Fibroblast of villous mesenchyme (primary cell): ENCODE results near the gene PPP3CA. TPM values are rescaled to one million over a fixed set of nuclear protein-coding genes. Genes with fewer than 3 reads are reported as not detected.
A peak's percentile ranks its signal among the peaks of the same experiment; 100 is the strongest.

ENCODE experiments used
- DNase-seq: peaks from one replicate; pipeline ENCODE4 v3.0.0-alpha.2; 2010; ENCODE audit warnings: low read depth
- H3K4me3 ChIP-seq: 2 replicates; pipeline ENCODE4 v1.5.1; 2011; ENCODE audit warnings: low read depth, mild to moderate bottlenecking, low read length
- total RNA-seq: library from RNA; depleted of rRNA; stranded (reverse); fragments of >200 nt; gene quantifications from 2 replicates; pipeline ENCODE4 v1.2.3, GENCODE V29; 2012
- TF ChIP-seq, protein P1 (sequence below): IDR thresholded peaks from 2 replicates; pipeline ENCODE4 v1.5.1; 2012; ENCODE audit warnings: low read depth, mild to moderate bottlenecking, low read length; ENCODE audit not compliant: insufficient read depth

PPP3CA gene
- total RNA-seq, 1 donor: 47.9 TPM

DNA sequence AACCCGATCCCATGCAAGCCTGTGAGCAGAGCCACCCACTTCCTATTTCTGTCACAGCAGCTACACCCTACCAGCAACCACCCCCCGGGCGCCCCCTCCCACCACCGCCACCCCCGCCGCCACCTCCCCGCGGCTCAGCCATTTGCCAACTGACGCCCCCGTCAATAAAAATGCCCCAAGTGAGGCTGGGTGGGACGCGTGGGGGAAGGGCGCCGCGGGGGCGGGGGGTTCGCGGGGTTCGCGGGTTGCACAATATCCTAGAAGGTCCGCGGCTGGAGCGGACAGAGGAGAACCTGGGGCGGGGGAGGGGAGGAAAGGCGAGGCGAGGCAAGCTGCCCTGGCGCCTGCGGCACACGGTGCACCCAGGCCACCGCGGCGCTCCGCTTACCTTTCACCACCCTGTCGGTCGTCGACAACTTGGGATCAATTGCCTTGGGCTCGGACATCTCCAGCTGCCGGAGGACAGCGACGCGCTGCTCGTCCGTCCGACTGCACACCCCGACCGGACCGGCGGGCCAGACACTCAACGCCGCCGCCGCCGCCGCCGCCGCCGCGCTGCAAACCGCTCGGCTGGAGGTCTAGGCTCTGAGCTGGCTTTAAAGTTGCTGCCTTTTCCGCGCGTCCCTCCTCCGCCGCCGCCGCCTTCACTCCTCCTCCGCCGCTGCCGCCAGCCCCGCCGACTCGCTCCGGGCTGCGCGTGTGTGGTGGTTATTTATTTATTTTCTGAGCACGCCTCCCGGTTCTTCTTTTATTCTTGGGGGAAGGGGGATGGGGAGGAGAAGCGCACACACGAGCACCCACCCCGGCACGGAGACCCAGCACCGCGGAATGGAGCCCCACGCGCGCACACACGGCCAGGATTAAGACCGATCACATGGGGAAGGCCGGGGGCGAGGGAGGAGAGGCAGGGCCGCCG lies 717 bp downstream of the PPP3CA start:
- DNase-seq: peak; percentile 74
- TF ChIP-seq, protein P1, sequence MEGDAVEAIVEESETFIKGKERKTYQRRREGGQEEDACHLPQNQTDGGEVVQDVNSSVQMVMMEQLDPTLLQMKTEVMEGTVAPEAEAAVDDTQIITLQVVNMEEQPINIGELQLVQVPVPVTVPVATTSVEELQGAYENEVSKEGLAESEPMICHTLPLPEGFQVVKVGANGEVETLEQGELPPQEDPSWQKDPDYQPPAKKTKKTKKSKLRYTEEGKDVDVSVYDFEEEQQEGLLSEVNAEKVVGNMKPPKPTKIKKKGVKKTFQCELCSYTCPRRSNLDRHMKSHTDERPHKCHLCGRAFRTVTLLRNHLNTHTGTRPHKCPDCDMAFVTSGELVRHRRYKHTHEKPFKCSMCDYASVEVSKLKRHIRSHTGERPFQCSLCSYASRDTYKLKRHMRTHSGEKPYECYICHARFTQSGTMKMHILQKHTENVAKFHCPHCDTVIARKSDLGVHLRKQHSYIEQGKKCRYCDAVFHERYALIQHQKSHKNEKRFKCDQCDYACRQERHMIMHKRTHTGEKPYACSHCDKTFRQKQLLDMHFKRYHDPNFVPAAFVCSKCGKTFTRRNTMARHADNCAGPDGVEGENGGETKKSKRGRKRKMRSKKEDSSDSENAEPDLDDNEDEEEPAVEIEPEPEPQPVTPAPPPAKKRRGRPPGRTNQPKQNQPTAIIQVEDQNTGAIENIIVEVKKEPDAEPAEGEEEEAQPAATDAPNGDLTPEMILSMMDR: no peak

DNA sequence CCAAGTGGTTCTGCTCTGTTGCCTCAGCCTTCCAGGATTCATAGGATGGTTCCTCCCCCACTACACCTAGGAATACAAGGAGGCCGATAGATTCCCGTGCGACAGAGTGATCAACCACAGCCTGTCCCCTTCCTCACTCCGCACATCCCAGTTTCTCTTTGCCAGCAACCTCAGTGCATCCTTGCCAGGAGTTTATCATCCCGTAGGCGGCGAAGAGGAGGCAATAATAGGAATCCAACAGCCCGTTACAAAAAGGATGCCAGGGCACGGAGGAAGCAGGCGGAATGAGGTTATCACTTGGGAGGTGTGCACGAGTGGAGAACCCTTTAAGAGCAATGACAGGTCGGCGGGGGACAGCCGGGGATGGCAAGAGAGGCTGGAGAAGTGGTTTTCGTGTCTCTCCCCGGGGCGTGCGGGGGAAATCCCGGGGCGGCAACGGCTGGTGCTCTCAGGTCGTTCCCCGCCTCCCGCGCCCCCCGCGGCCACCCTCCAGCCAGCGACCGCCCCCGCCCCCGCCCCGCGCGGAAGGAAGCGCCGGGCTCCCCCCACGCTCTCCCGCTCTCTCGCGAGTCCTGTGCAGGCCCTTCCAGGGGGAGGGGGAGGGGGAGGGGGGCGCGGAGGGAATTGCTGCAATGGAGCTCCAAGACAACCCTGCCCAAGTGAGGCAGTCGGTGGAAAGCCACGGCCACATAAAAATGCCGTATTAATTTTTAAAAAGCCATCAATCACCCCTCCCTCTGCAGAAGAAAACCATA lies 1.6 kb downstream of the PPP3CA start:
- TF ChIP-seq, protein P1: peak; percentile 2
- H3K4me3 ChIP-seq: peak overlapping the region; percentile 86
- DNase-seq: peak; percentile 88

More for the DNA sequence above, 717 bp downstream of the PPP3CA start:
- H3K4me3 ChIP-seq: peak overlapping the region; percentile 86

DNA sequence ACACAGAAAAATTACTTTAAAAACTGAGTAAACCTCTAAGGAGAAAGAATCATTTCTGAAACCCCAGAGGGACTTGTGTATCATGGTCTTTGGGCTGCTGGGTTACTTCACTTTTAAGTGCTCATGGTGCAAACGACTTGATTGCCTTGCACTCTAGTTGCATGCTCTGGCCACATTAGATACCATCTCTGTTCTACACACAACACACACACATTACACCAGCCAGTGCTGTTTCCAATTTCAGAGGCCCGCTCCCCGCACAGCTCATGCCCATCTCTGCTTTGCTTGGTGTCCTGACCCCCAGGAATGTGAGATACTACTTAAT lies 2.1 kb downstream of the PPP3CA start:
- DNase-seq: peak; percentile 68
- TF ChIP-seq, protein P1: no peak
- peak overlapping the region; percentile 86 for H3K4me3 ChIP-seq

DNA sequence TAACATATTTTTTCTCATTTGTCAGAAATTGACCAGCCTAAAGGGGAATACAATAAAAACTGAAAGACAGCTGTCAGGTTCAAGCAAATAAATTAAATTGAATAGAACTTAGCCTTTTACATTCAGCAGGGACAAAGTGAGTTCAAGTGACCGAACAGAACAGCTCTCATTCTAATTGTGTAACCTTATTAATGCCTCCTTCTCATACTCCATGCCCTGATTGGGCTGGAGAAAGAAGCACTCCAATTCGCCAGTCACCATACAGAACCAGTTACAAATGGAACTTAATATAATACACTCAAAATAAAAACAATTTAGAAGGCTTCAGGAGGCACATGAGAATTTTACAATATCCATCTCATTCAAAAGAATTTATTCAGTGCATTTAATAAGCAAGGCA lies 8.0 kb downstream of the PPP3CA start:
- TF ChIP-seq, protein P1: no peak
- no peak overlapping the region for H3K4me3 ChIP-seq
- no peak for DNase-seq

DNA sequence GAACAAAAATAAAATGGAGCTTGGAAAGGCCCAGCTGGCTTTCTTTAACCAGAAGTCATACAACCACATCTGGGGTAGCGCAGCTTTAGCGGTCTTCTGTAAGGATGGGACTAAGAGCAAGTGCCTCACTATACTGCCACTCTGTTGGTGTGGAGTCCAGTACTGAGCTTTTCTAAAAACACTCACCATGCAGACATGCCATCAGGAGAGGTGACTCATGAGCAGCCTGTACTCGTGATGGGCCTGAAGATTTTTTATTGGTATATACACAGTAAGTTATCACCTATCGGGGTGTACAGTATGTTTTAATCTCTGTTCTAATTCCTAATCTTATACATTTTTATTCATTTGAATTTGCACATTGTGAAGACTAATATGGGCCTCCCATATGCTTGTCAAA lies 9.6 kb downstream of the PPP3CA start:
- TF ChIP-seq, protein P1: no peak
- no peak overlapping the region for H3K4me3 ChIP-seq
- peak; percentile 63 for DNase-seq

DNA sequence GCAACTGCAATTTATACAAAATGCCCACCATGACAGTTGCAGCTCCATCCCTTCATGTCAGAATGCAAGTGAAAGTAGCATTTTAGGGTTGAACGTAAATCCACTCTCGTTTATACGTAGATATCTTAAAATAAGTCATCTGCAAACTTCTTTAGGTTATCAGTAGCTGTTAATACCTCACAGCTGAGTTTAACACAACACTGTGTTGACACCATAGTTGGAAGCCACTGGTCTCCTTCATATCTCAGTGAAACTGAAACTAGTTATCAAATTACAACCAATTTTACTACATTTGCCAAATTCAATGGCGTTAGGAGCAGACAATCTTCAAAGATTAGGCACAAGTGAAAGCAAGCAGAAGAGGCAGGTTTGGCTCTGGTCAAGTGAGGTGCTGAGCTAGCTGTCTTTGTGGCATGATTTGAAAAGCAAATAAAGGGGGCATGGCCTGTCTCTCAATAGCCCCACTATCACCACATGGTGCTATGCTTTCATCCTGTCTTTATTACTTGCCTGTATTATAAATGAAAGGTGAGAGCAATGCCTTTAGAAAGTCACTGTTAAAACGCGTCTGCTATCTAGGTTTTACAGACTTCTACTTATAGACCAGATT lies 12.3 kb downstream of the PPP3CA start:
- no peak overlapping the region for H3K4me3 ChIP-seq
- TF ChIP-seq, protein P1: no peak
- DNase-seq: peak; percentile 64
